ENCODE results near the gene SAFB.

GRCh38 chr19:5706876-5707573 is 84.1 kb downstream of the SAFB start:
- no peak for TF ChIP-seq HDAC2 (IDR thresholded peaks at IDR 0.05)
- TF ChIP-seq, protein P1, sequence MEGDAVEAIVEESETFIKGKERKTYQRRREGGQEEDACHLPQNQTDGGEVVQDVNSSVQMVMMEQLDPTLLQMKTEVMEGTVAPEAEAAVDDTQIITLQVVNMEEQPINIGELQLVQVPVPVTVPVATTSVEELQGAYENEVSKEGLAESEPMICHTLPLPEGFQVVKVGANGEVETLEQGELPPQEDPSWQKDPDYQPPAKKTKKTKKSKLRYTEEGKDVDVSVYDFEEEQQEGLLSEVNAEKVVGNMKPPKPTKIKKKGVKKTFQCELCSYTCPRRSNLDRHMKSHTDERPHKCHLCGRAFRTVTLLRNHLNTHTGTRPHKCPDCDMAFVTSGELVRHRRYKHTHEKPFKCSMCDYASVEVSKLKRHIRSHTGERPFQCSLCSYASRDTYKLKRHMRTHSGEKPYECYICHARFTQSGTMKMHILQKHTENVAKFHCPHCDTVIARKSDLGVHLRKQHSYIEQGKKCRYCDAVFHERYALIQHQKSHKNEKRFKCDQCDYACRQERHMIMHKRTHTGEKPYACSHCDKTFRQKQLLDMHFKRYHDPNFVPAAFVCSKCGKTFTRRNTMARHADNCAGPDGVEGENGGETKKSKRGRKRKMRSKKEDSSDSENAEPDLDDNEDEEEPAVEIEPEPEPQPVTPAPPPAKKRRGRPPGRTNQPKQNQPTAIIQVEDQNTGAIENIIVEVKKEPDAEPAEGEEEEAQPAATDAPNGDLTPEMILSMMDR (IDR thresholded peaks at IDR 0.05) = no peak
- TF ChIP-seq MYC (IDR thresholded peaks at IDR 0.05; ENCODE audit: borderline replicate concordance, low read length) = no peak
- TF ChIP-seq ATOH8 (CRISPR knock-in tag; IDR thresholded peaks at IDR 0.05; ENCODE audit: low read depth) = no peak
- TF ChIP-seq ESRRA (IDR thresholded peaks at IDR 0.05; ENCODE audit: borderline replicate concordance, low read length) = no peak
